Astrocyte (in vitro differentiated cells and primary cell): ENCODE measurements around the gene CACHD1. TPM values are rescaled to one million over a fixed set of nuclear protein-coding genes. Genes with fewer than 3 reads are reported as not detected.

Experiments
- DNase-seq: peaks from one replicate; pipeline ENCODE4 v3.0.0-alpha.2; 2010; ENCODE audit warnings: low read depth
- FAIRE-seq: peaks from 2 replicates; lab custom pipeline; 2011; peaks lifted over from hg19 to GRCh38; lab: Jason Lieb, UNC
- H2AFZ ChIP-seq: 2 replicates; pipeline ENCODE4 v1.6.0; 2012; ENCODE audit warnings: low read depth, low read length, inconsistent platforms
- H3K27ac ChIP-seq: 2 replicates; pipeline ENCODE4 v1.5.1; 2011; ENCODE audit warnings: low read depth, low read length, inconsistent platforms
- H3K27me3 ChIP-seq: 2 replicates; pipeline ENCODE4 v1.6.0; 2011; ENCODE audit warnings: low read length, inconsistent platforms; ENCODE audit not compliant: insufficient read depth
- H3K36me3 ChIP-seq: 2 replicates; pipeline ENCODE4 v1.5.1; 2011; ENCODE audit warnings: low read length, inconsistent platforms; ENCODE audit not compliant: insufficient read depth
- H3K4me1 ChIP-seq: 2 replicates; pipeline ENCODE4 v1.5.1; 2011; ENCODE audit warnings: low read length, inconsistent platforms; ENCODE audit not compliant: insufficient read depth
- H3K4me2 ChIP-seq: 2 replicates; pipeline ENCODE4 v1.6.0; 2012; ENCODE audit warnings: low read length, inconsistent platforms
- H3K4me3 ChIP-seq: 2 replicates; pipeline ENCODE4 v1.5.1; 2011; ENCODE audit warnings: low read depth, mild to moderate bottlenecking, low read length, inconsistent platforms; ENCODE audit not compliant: insufficient read depth
- H3K79me2 ChIP-seq: 2 replicates; pipeline ENCODE4 v1.6.0; 2012; ENCODE audit warnings: mild to moderate bottlenecking, low read length, inconsistent platforms; ENCODE audit not compliant: insufficient read depth
- H3K9ac ChIP-seq: 2 replicates; pipeline ENCODE4 v1.6.0; 2012; ENCODE audit warnings: mild to moderate bottlenecking, low read length, inconsistent platforms
- H3K9me3 ChIP-seq: 2 replicates; pipeline ENCODE4 v1.5.1; 2012; ENCODE audit warnings: low read depth, mild to moderate bottlenecking, low read length, inconsistent platforms; ENCODE audit not compliant: insufficient read depth
- H4K20me1 ChIP-seq: 2 replicates; pipeline ENCODE4 v1.6.0; 2012; ENCODE audit warnings: low read length, inconsistent platforms; ENCODE audit not compliant: insufficient read depth
- H3K27ac Mint-ChIP-seq: one replicate; pipeline ENCODE4 v1.8.0; 2021; ENCODE audit warnings: mild to moderate bottlenecking, mixed read lengths; ENCODE audit not compliant: unreplicated experiment
- H3K27me3 Mint-ChIP-seq: one replicate; pipeline ENCODE4 v1.8.0; 2021; ENCODE audit warnings: low read depth, mixed read lengths; ENCODE audit not compliant: unreplicated experiment
- H3K36me3 Mint-ChIP-seq: one replicate; pipeline ENCODE4 v1.8.0; 2021; ENCODE audit warnings: low read depth, mixed read lengths; ENCODE audit not compliant: unreplicated experiment
- H3K4me1 Mint-ChIP-seq: one replicate; pipeline ENCODE4 v1.8.0; 2021; ENCODE audit warnings: low read depth, mixed read lengths; ENCODE audit not compliant: unreplicated experiment
- H3K4me3 Mint-ChIP-seq: one replicate; pipeline ENCODE4 v1.8.0; 2021; ENCODE audit warnings: mild to moderate bottlenecking, moderate library complexity, mixed read lengths; ENCODE audit not compliant: unreplicated experiment
- H3K9me3 Mint-ChIP-seq: one replicate; pipeline ENCODE4 v1.8.0; 2021; ENCODE audit warnings: mild to moderate bottlenecking, mixed read lengths; ENCODE audit not compliant: unreplicated experiment
- EZH2 ChIP-seq: IDR thresholded peaks from 2 replicates; pipeline ENCODE4 v1.6.1; 2012; ENCODE audit warnings: mild to moderate bottlenecking, low read length, inconsistent platforms; ENCODE audit not compliant: insufficient read depth
- total RNA-seq: library from RNA; stranded (reverse); gene quantifications from 2 replicates; pipeline ENCODE4 v1.2.1, GENCODE V29; 2021
- TF ChIP-seq, protein P1 (sequence below): IDR thresholded peaks from 2 replicates; pipeline ENCODE4 v1.5.1; 2011; ENCODE audit warnings: low read depth, mild to moderate bottlenecking, inconsistent platforms, low read length, moderate library complexity; ENCODE audit not compliant: insufficient read depth

The CACHD1 gene
- total RNA-seq, 1 donor from 2014 or later: 21.2 TPM

- DNase-seq (no peak), FAIRE-seq (no peak)
- Histone ChIP-seq H3K79me2 (no peaks in the 10 kb centered on the region), H3K9ac (no peak overlapping the region), H3K4me1 (no peaks in the 10 kb centered on the region), H3K27ac (no peak overlapping the region), H3K4me2 (no peak overlapping the region), H3K4me3 (no peak overlapping the region), H3K9me3 (no peaks in the 10 kb centered on the region), H4K20me1 (no peaks in the 10 kb centered on the region), H3K36me3 (no peaks in the 10 kb centered on the region), H3K27me3 (no peaks in the 10 kb centered on the region), H2AFZ (no peak overlapping the region)
- no peaks in the 10 kb centered on the region for H3K9me3 Mint-ChIP-seq
- H3K4me3 Mint-ChIP-seq: no peak overlapping the region
- TF ChIP-seq, protein P1, sequence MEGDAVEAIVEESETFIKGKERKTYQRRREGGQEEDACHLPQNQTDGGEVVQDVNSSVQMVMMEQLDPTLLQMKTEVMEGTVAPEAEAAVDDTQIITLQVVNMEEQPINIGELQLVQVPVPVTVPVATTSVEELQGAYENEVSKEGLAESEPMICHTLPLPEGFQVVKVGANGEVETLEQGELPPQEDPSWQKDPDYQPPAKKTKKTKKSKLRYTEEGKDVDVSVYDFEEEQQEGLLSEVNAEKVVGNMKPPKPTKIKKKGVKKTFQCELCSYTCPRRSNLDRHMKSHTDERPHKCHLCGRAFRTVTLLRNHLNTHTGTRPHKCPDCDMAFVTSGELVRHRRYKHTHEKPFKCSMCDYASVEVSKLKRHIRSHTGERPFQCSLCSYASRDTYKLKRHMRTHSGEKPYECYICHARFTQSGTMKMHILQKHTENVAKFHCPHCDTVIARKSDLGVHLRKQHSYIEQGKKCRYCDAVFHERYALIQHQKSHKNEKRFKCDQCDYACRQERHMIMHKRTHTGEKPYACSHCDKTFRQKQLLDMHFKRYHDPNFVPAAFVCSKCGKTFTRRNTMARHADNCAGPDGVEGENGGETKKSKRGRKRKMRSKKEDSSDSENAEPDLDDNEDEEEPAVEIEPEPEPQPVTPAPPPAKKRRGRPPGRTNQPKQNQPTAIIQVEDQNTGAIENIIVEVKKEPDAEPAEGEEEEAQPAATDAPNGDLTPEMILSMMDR: no peak
- no peak for TF ChIP-seq EZH2
- H3K4me1 Mint-ChIP-seq: no peaks in the 10 kb centered on the region
- no peaks in the 10 kb centered on the region for H3K36me3 Mint-ChIP-seq
- H3K27ac Mint-ChIP-seq: no peak overlapping the region
- no peaks in the 10 kb centered on the region for H3K27me3 Mint-ChIP-seq
Measured at GRCh38 chr1:64427879-64428278, 42.0 kb upstream of the CACHD1 start.

- no peak for FAIRE-seq
- H3K27me3 Mint-ChIP-seq: no peaks in the 10 kb centered on the region
- DNase-seq: no peak
- no peaks in the 10 kb centered on the region for H3K27me3 ChIP-seq
- H3K36me3 ChIP-seq: no peaks in the 10 kb centered on the region
- no peaks in the 10 kb centered on the region for H3K4me1 ChIP-seq
- H3K9me3 ChIP-seq: no peaks in the 10 kb centered on the region
- no peak overlapping the region for H3K27ac Mint-ChIP-seq
- no peak overlapping the region for H2AFZ ChIP-seq
- TF ChIP-seq EZH2: no peak
- TF ChIP-seq, protein P1: no peak
- no peak overlapping the region for H3K4me2 ChIP-seq
- H3K4me1 Mint-ChIP-seq: no peaks in the 10 kb centered on the region
- no peak overlapping the region for H3K4me3 ChIP-seq
- H3K36me3 Mint-ChIP-seq: no peaks in the 10 kb centered on the region
- H4K20me1 ChIP-seq: no peaks in the 10 kb centered on the region
- H3K27ac ChIP-seq: no peak overlapping the region
- H3K4me3 Mint-ChIP-seq: no peak overlapping the region
- H3K79me2 ChIP-seq: no peaks in the 10 kb centered on the region
- no peak overlapping the region for H3K9ac ChIP-seq
- no peaks in the 10 kb centered on the region for H3K9me3 Mint-ChIP-seq
Measured at GRCh38 chr1:64433308-64433707, 36.6 kb upstream of the CACHD1 start.

GRCh38 chr1:64433747-64434146 lies 36.2 kb upstream of the CACHD1 start:
- no peak for DNase-seq
- no peak for FAIRE-seq
- Histone ChIP-seq H3K4me2 (no peak overlapping the region), H3K36me3 (no peaks in the 10 kb centered on the region), H3K9ac (no peak overlapping the region), H3K4me3 (no peak overlapping the region), H3K9me3 (no peaks in the 10 kb centered on the region), H3K27ac (no peak overlapping the region), H3K79me2 (no peaks in the 10 kb centered on the region), H2AFZ (no peak overlapping the region), H4K20me1 (no peaks in the 10 kb centered on the region), H3K27me3 (no peaks in the 10 kb centered on the region), H3K4me1 (no peaks in the 10 kb centered on the region)
- Mint-ChIP-seq H3K27ac (no peak overlapping the region), H3K9me3 (no peaks in the 10 kb centered on the region), H3K4me3 (no peak overlapping the region), H3K27me3 (no peaks in the 10 kb centered on the region), H3K4me1 (no peaks in the 10 kb centered on the region), H3K36me3 (no peaks in the 10 kb centered on the region)
- no peak for TF ChIP-seq EZH2
- TF ChIP-seq, protein P1: no peak
